ENCODE results near the gene AFAP1L2. TPM values are rescaled to one million over a fixed set of nuclear protein-coding genes. Genes with fewer than 3 reads are reported as not detected.

AFAP1L2 gene
- total RNA-seq, 1 donor from 2014 or later, result 5.7 TPM

DNA sequence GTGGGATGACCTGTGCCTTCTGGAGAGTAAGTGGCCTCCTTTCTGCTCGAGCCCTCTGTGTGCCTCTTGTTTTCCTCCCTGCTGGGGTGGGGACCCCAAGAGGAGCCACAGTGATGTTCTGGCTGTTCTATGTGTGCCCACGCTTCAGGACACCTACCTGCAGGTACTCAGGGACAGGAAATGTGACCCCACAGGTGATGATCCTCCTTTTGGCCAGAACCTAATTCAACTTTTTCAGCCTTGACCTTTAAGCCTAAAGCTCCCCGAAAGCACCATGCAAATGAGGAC is 95.0 kb downstream of the AFAP1L2 start:
- H3K4me1 Mint-ChIP-seq (ENCODE audit: unreplicated experiment), result peaks cover 36% of the 10 kb centered on the region
- peaks cover 2% of the 10 kb centered on the region for H3K36me3 Mint-ChIP-seq (ENCODE audit: unreplicated experiment)
- no peaks in the 10 kb centered on the region for H3K9me3 Mint-ChIP-seq (ENCODE audit: unreplicated experiment)
- TF ChIP-seq, protein P1, sequence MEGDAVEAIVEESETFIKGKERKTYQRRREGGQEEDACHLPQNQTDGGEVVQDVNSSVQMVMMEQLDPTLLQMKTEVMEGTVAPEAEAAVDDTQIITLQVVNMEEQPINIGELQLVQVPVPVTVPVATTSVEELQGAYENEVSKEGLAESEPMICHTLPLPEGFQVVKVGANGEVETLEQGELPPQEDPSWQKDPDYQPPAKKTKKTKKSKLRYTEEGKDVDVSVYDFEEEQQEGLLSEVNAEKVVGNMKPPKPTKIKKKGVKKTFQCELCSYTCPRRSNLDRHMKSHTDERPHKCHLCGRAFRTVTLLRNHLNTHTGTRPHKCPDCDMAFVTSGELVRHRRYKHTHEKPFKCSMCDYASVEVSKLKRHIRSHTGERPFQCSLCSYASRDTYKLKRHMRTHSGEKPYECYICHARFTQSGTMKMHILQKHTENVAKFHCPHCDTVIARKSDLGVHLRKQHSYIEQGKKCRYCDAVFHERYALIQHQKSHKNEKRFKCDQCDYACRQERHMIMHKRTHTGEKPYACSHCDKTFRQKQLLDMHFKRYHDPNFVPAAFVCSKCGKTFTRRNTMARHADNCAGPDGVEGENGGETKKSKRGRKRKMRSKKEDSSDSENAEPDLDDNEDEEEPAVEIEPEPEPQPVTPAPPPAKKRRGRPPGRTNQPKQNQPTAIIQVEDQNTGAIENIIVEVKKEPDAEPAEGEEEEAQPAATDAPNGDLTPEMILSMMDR (IDR thresholded peaks at IDR 0.05), result no peak
- H3K27me3 Mint-ChIP-seq (ENCODE audit: unreplicated experiment), result no peaks in the 10 kb centered on the region
- no peak overlapping the region for H3K4me3 Mint-ChIP-seq (ENCODE audit: unreplicated experiment)
- no peak overlapping the region for H3K27ac Mint-ChIP-seq (ENCODE audit: unreplicated experiment)
- no peak for DNase-seq (ENCODE audit: extremely low spot score, unreplicated experiment)

DNA sequence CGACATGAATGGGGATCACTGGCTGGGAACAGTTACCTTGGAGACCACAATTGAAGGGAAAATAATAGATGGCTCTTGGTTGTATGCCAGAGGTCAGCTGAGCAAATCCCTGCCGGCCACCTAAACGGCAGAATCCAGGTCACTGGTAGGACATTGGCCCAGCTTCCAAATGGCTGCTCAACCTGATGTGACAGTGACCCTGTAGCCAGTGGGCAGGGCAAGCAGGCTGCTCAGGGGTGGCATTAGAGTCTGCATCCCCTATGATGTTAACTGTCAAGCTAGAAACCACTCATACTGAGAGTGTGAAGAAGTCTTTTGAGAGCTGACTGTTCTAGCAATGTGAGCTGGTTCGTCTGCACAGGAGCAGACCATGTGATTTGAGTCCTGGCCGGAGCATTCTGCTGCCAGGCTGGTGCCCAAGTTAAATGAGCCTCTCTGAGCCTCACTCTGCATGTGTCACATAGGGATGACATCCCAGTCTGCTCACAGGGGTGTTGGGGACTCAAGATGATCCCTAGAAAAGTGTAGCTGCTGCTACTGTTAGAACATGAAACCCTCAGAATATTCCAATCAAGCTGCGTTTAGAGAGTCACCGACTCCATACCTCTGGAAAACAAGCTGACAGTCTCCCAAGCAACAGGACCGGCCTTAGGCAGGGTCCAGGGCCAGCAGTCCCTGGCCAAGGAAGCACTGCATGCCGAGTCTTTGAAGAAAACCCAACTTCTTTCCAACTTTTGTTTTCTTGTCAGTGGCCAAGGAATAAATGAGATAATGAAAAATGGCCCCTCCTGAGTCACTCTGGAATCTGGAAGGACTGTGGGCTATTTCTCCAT is 95.6 kb downstream of the AFAP1L2 start:
- Mint-ChIP-seq H3K27me3 (ENCODE audit: unreplicated experiment) (no peaks in the 10 kb centered on the region), H3K4me1 (ENCODE audit: unreplicated experiment) (peaks cover 41% of the 10 kb centered on the region)

DNA sequence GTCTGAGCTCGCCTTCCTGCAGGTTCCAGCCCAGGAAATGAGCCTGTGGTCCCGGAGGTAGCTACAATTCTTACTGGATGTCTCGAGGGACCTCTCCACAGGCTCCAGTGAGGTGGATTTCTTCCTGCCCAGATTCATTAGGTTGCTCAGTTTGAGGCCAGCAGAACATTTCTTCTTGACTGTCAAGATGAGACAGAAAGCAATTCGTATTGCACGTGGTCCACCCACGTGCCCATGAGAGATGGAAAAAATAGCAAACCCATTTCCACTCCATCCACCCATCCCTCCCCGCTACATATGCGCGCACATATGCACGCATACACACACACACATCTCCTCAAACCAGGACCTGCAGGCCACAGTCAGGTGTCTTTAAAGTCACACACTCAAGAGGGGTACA is 96.6 kb downstream of the AFAP1L2 start:
- Mint-ChIP-seq H3K27me3 (ENCODE audit: unreplicated experiment) (no peaks in the 10 kb centered on the region), H3K4me1 (ENCODE audit: unreplicated experiment) (peaks cover 45% of the 10 kb centered on the region), H3K9me3 (ENCODE audit: unreplicated experiment) (no peaks in the 10 kb centered on the region), H3K4me3 (ENCODE audit: unreplicated experiment) (no peak overlapping the region), H3K27ac (ENCODE audit: unreplicated experiment) (no peak overlapping the region), H3K36me3 (ENCODE audit: unreplicated experiment) (peaks cover 2% of the 10 kb centered on the region)
- TF ChIP-seq, protein P1 (IDR thresholded peaks at IDR 0.05), result no peak
- no peak for DNase-seq (ENCODE audit: extremely low spot score, unreplicated experiment)

More for the DNA sequence above, 95.6 kb downstream of the AFAP1L2 start:
- TF ChIP-seq, protein P1 (IDR thresholded peaks at IDR 0.05), result no peak
- H3K27ac Mint-ChIP-seq (ENCODE audit: unreplicated experiment), result no peak overlapping the region
- no peak overlapping the region for H3K4me3 Mint-ChIP-seq (ENCODE audit: unreplicated experiment)
- no peaks in the 10 kb centered on the region for H3K9me3 Mint-ChIP-seq (ENCODE audit: unreplicated experiment)
- H3K36me3 Mint-ChIP-seq (ENCODE audit: unreplicated experiment), result peaks cover 2% of the 10 kb centered on the region
- no peak for DNase-seq (ENCODE audit: extremely low spot score, unreplicated experiment)

DNA sequence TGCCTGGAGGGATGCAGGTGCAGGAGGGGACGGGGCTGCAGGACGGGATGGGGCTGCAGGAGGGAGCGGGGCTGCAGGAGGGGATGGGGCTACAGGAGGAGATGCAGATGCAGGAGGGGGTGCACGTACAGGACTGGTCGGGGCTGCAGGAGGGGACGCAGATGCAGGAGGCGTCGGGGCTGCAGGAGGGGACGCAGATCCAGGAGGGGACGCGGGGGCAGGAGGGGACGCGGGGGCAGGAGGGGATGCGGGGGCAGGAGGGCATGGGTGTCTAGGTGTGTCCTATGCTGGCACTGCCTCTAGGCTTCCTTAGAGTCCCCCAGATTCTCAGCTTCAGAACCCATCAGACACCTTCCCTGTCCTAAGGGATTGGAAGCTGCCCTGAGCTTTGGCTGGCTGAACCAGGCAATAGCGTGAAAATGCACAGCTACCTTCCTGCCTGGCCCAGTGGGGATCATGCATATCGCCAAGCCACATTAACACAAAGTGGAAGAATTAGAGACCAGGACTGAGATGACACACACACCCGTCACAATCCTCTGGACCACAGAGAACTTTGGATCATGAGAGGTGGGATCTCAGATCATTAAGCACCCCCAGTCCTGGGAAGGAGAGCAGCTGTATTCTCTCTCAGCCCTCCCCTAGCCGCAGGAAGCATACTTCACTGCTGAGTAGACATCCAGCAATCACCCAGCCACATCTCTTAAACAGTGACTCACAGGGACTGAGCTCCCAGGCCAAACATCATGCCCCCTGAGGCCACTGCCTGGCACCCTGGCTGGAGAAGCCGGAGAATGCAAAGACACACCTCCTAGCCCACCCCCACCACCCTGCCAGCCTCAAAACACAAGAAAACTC is 98.0 kb downstream of the AFAP1L2 start:
- Mint-ChIP-seq H3K9me3 (ENCODE audit: unreplicated experiment) (no peaks in the 10 kb centered on the region), H3K36me3 (ENCODE audit: unreplicated experiment) (no peaks in the 10 kb centered on the region), H3K27ac (ENCODE audit: unreplicated experiment) (peak overlapping the region; percentile 47), H3K27me3 (ENCODE audit: unreplicated experiment) (no peaks in the 10 kb centered on the region), H3K4me3 (ENCODE audit: unreplicated experiment) (no peak overlapping the region), H3K4me1 (ENCODE audit: unreplicated experiment) (peaks cover 55% of the 10 kb centered on the region)
- TF ChIP-seq, protein P1 (IDR thresholded peaks at IDR 0.05), result no peak
- no peak for DNase-seq (ENCODE audit: extremely low spot score, unreplicated experiment)

DNA sequence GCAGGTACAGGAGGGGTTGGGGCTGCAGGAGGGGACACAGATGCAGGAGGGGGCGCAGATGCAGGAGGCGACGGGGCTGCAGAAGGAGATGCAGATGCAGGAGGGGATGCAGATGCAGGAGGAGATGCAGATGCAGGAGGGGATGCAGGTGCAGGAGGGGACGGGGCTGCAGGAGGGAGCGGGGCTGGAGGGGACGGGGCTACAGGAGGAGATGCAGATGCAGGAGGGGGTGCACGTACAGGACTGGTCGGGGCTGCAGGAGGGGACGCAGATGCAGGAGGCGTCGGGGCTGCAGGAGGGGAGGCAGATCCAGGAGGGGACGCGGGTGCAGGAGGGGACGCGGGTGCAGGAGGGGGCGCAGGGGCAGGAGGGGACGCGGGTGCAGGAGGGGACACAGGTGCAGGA is 98.8 kb downstream of the AFAP1L2 start:
- H3K4me3 Mint-ChIP-seq (ENCODE audit: unreplicated experiment), result no peak overlapping the region
- no peak for DNase-seq (ENCODE audit: extremely low spot score, unreplicated experiment)
- no peak overlapping the region for H3K27ac Mint-ChIP-seq (ENCODE audit: unreplicated experiment)
- H3K36me3 Mint-ChIP-seq (ENCODE audit: unreplicated experiment), result no peaks in the 10 kb centered on the region
- peaks cover 55% of the 10 kb centered on the region for H3K4me1 Mint-ChIP-seq (ENCODE audit: unreplicated experiment)
- no peaks in the 10 kb centered on the region for H3K9me3 Mint-ChIP-seq (ENCODE audit: unreplicated experiment)
- H3K27me3 Mint-ChIP-seq (ENCODE audit: unreplicated experiment), result no peaks in the 10 kb centered on the region
- TF ChIP-seq, protein P1 (IDR thresholded peaks at IDR 0.05), result no peak

Data from osteocyte (in vitro differentiated cells).